Suppressor macrophage treated with lipopolysaccharide for 1 hour (primary cell): ENCODE measurements around the gene METTL6.
"Not testable (repeated sequence)": the region's sequence is repeated elsewhere in the genome, so short reads cannot be mapped to it uniquely, and the experiment has no call there.

Experiments used
- DNase-seq, 3 donors: peaks; one replicate each; pipeline ENCODE4 v3.0.0-alpha.2; 2020 to 2022

Gene METTL6

GRCh38 chr3:15450438-15451215 lies 23.3 kb upstream of the METTL6 start:
- no peak for DNase-seq

- DNase-seq, result no peak
Measured at GRCh38 chr3:15449489-15450224, 22.3 kb upstream of the METTL6 start.

- DNase-seq, result no peak
Measured at GRCh38 chr3:15443826-15444524, 16.6 kb upstream of the METTL6 start.

GRCh38 chr3:15440891-15441290 lies 13.5 kb upstream of the METTL6 start:
- peak; percentile 67 to 74 (median 74) for DNase-seq

- peak in 2 of 3 donors; percentile 31 to 47 for DNase-seq
Measured at GRCh38 chr3:15439476-15439875, 12.1 kb upstream of the METTL6 start.

- DNase-seq, result peak; percentile 69 to 90 (median 83)
Measured at GRCh38 chr3:15438983-15439382, 11.6 kb upstream of the METTL6 start.

- DNase-seq, result no peak
Measured at GRCh38 chr3:15436246-15436645, 8.9 kb upstream of the METTL6 start.

GRCh38 chr3:15434756-15435155 lies 7.4 kb upstream of the METTL6 start:
- DNase-seq, result no peak

GRCh38 chr3:15433531-15433930 lies 6.2 kb upstream of the METTL6 start:
- DNase-seq, result no peak

GRCh38 chr3:15431256-15431837 lies 4.0 kb upstream of the METTL6 start:
- no peak for DNase-seq

- DNase-seq, result no peak
Measured at GRCh38 chr3:15430624-15431023, 3.3 kb upstream of the METTL6 start.

GRCh38 chr3:15429080-15429479 lies 1.7 kb upstream of the METTL6 start:
- no peak for DNase-seq

GRCh38 chr3:15428539-15428938 lies 1.2 kb upstream of the METTL6 start:
- peak; percentile 78 to 94 (median 89) for DNase-seq

- DNase-seq, result peak in 1 of 3 donors; percentile 57
Measured at GRCh38 chr3:15427981-15428380, 637 bp upstream of the METTL6 start.

GRCh38 chr3:15426579-15427118 lies 695 bp downstream of the METTL6 start:
- no peak for DNase-seq

- DNase-seq, result no peak
Measured at GRCh38 chr3:15420871-15421270, 6.5 kb downstream of the METTL6 start.

- DNase-seq, result not testable (repeated sequence)
Measured at GRCh38 chr3:15410966-15411365, 16.4 kb downstream of the METTL6 start.

- no peak for DNase-seq
Measured at GRCh38 chr3:15409774-15410173, 17.6 kb downstream of the METTL6 start.

- peak; percentile 88 to 97 (median 97) for DNase-seq
Measured at GRCh38 chr3:15409239-15409638, 18.1 kb downstream of the METTL6 start.

GRCh38 chr3:15405448-15406050 lies 21.8 kb downstream of the METTL6 start:
- DNase-seq, result peak; percentile 57 to 79 (median 78)

GRCh38 chr3:15404767-15405166 lies 22.6 kb downstream of the METTL6 start:
- peak in 1 of 3 donors; percentile 26 for DNase-seq

GRCh38 chr3:15403965-15404364 lies 23.4 kb downstream of the METTL6 start:
- DNase-seq, result no peak
